RWPE2 (cell line): Measurements from ENCODE around the gene SMCO2.

ENCODE experiments used
- ATAC-seq: fragments of 200-7000 bp; cut with Tn5 transposase; 3 replicates; pipeline ENCODE4 v1.9.1; 2021; ENCODE audit warnings: low read depth
- DNase-seq: peaks from one replicate; pipeline ENCODE4 v3.0.0-alpha.2; 2020; ENCODE audit warnings: low spot score
- H3K27ac ChIP-seq: fragments of 450-650 bp; 2 replicates; pipeline ENCODE4 v1.5.1; 2017; ENCODE audit warnings: mild to moderate bottlenecking; ENCODE audit not compliant: poor library complexity, severe bottlenecking
- H3K27me3 ChIP-seq: fragments of 250-450 bp; sonication (Bioruptor Pico); 2 replicates; pipeline ENCODE4 v1.5.1; 2021; ENCODE audit warnings: mild to moderate bottlenecking, moderate library complexity; ENCODE audit not compliant: insufficient read depth, poor library complexity, severe bottlenecking
- H3K36me3 ChIP-seq: fragments of 250-450 bp; sonication (Bioruptor Pico); 2 replicates; pipeline ENCODE4 v1.5.1; 2020; ENCODE audit warnings: low read depth, mild to moderate bottlenecking, moderate library complexity
- H3K4me1 ChIP-seq: fragments of 250-450 bp; sonication (Bioruptor Pico); 2 replicates; pipeline ENCODE4 v1.5.1; 2021; ENCODE audit warnings: mild to moderate bottlenecking, moderate library complexity; ENCODE audit not compliant: insufficient read depth, poor library complexity, severe bottlenecking
- H3K4me3 ChIP-seq: fragments of 250-450 bp; sonication (Bioruptor Pico); 2 replicates; pipeline ENCODE4 v1.5.1; 2021; ENCODE audit warnings: mild to moderate bottlenecking, moderate library complexity; ENCODE audit not compliant: severe bottlenecking
- H3K9me3 ChIP-seq: fragments of 250-450 bp; sonication (Bioruptor Pico); 2 replicates; pipeline ENCODE4 v1.5.1; 2021; ENCODE audit warnings: mild to moderate bottlenecking, moderate library complexity; ENCODE audit not compliant: severe bottlenecking
- CTCF ChIP-seq: fragments of 450-650 bp; IDR thresholded peaks from one replicate; pipeline ENCODE4 v1.5.1; 2017; ENCODE audit warnings: mild to moderate bottlenecking, moderate library complexity; ENCODE audit not compliant: poor library complexity, severe bottlenecking

The SMCO2 gene

GRCh38 chr12:27462151-27462694 lies 15.7 kb downstream of the SMCO2 start:
- no peaks in the 10 kb centered on the region for H3K36me3 ChIP-seq
- H3K27me3 ChIP-seq = no peaks in the 10 kb centered on the region
- no peak overlapping the region for H3K27ac ChIP-seq
- ATAC-seq (no peak), DNase-seq (no peak)
- H3K4me1 ChIP-seq = no peaks in the 10 kb centered on the region
- TF ChIP-seq CTCF = no peak
- no peaks in the 10 kb centered on the region for H3K9me3 ChIP-seq
- no peak overlapping the region for H3K4me3 ChIP-seq

- ATAC-seq (no peak), DNase-seq (no peak)
- no peaks in the 10 kb centered on the region for H3K27me3 ChIP-seq
- no peaks in the 10 kb centered on the region for H3K9me3 ChIP-seq
- H3K36me3 ChIP-seq = no peaks in the 10 kb centered on the region
- H3K4me3 ChIP-seq = no peak overlapping the region
- no peak overlapping the region for H3K27ac ChIP-seq
- no peaks in the 10 kb centered on the region for H3K4me1 ChIP-seq
- no peak for TF ChIP-seq CTCF
These were observed 16.3 kb downstream of the SMCO2 start for GRCh38 chr12:27462851-27463250.

- Histone ChIP-seq H3K4me1 (no peaks in the 10 kb centered on the region), H3K4me3 (no peak overlapping the region), H3K9me3 (no peaks in the 10 kb centered on the region), H3K27ac (no peak overlapping the region), H3K27me3 (no peaks in the 10 kb centered on the region), H3K36me3 (no peaks in the 10 kb centered on the region)
- TF ChIP-seq CTCF = no peak
- no peak for ATAC-seq
- no peak for DNase-seq
These were observed 17.1 kb downstream of the SMCO2 start for GRCh38 chr12:27463511-27464219.

- H3K27ac ChIP-seq = no peak overlapping the region
- H3K27me3 ChIP-seq = no peaks in the 10 kb centered on the region
- DNase-seq (no peak), ATAC-seq (no peak)
- H3K36me3 ChIP-seq = no peaks in the 10 kb centered on the region
- no peaks in the 10 kb centered on the region for H3K4me1 ChIP-seq
- H3K9me3 ChIP-seq = no peaks in the 10 kb centered on the region
- no peak for TF ChIP-seq CTCF
- no peak overlapping the region for H3K4me3 ChIP-seq
These were observed 17.7 kb downstream of the SMCO2 start for GRCh38 chr12:27464220-27464554.

GRCh38 chr12:27467641-27468040 lies 21.1 kb downstream of the SMCO2 start:
- Histone ChIP-seq H3K36me3 (no peaks in the 10 kb centered on the region), H3K27me3 (no peaks in the 10 kb centered on the region), H3K27ac (no peak overlapping the region), H3K9me3 (no peaks in the 10 kb centered on the region), H3K4me3 (no peak overlapping the region), H3K4me1 (no peaks in the 10 kb centered on the region)
- DNase-seq (no peak), ATAC-seq (no peak)
- TF ChIP-seq CTCF = no peak
